ENCODE results near the gene GIMAP7.

The GIMAP7 gene

GRCh38 chr7:150567871-150568301 lies 53.2 kb downstream of the GIMAP7 start:
- no peak for TF ChIP-seq CTCF (IDR thresholded peaks at IDR 0.05; ENCODE audit: low read depth, low read length)
- Histone ChIP-seq H3K36me3 (no peaks in the 10 kb centered on the region), H3K27ac (no peak overlapping the region), H3K9me3 (ENCODE audit: severe bottlenecking) (no peaks in the 10 kb centered on the region), H3K27me3 (ENCODE audit: insufficient read depth, low read depth, severe bottlenecking) (no peaks in the 10 kb centered on the region), H3K4me3 (ENCODE audit: low read depth, low read length) (no peak overlapping the region)
- no peak for DNase-seq

- Histone ChIP-seq H3K36me3 (no peaks in the 10 kb centered on the region), H3K4me3 (ENCODE audit: low read depth, low read length) (no peak overlapping the region), H3K27me3 (ENCODE audit: insufficient read depth, low read depth, severe bottlenecking) (no peaks in the 10 kb centered on the region), H3K9me3 (ENCODE audit: severe bottlenecking) (no peaks in the 10 kb centered on the region), H3K27ac (no peak overlapping the region)
- no peak for DNase-seq
- TF ChIP-seq CTCF (IDR thresholded peaks at IDR 0.05; ENCODE audit: low read depth, low read length): no peak
Observed at GRCh38 chr7:150568714-150569113, 54.0 kb downstream of the GIMAP7 start.

- no peak for DNase-seq
- Histone ChIP-seq H3K4me3 (ENCODE audit: low read depth, low read length) (no peak overlapping the region), H3K36me3 (no peaks in the 10 kb centered on the region), H3K9me3 (ENCODE audit: severe bottlenecking) (no peaks in the 10 kb centered on the region), H3K27ac (no peak overlapping the region), H3K27me3 (ENCODE audit: insufficient read depth, low read depth, severe bottlenecking) (no peaks in the 10 kb centered on the region)
- TF ChIP-seq CTCF (IDR thresholded peaks at IDR 0.05; ENCODE audit: low read depth, low read length): no peak
Observed at GRCh38 chr7:150569245-150569955, 54.7 kb downstream of the GIMAP7 start.
